Activated naive CD4-positive, alpha-beta T cell treated with anti-CD3 and anti-CD28 coated beads, Interleukin-2, amount 10 ng/mL, durations not matched to agents 7 days and 5 days (primary cell): Measurements from ENCODE around the gene DHX29.

Experiments used
- CTCF ChIA-PET: fragments of 350-600 bp; sonication (Branson Sonifier 250); formaldehyde crosslinking; loops from one replicate; lab custom pipeline; 2021; ENCODE audit warnings: antibody characterized with exemption; lab: Charles Lee
- DNase-seq: peaks from one replicate; pipeline ENCODE4 v3.0.0-alpha.2; 2020
- H3K27ac Mint-ChIP-seq: one replicate; pipeline ENCODE4 v1.8.0; 2021; ENCODE audit warnings: mild to moderate bottlenecking, moderate library complexity, mixed read lengths
- H3K27me3 Mint-ChIP-seq: one replicate; pipeline ENCODE4 v1.8.0; 2021; ENCODE audit warnings: mild to moderate bottlenecking, mixed read lengths
- H3K36me3 Mint-ChIP-seq: one replicate; pipeline ENCODE4 v1.8.0; 2021; ENCODE audit warnings: mixed read lengths
- H3K4me1 Mint-ChIP-seq: one replicate; pipeline ENCODE4 v1.8.0; 2021; ENCODE audit warnings: mixed read lengths
- H3K4me3 Mint-ChIP-seq: one replicate; pipeline ENCODE4 v1.8.0; 2021; ENCODE audit warnings: mild to moderate bottlenecking, moderate library complexity, mixed read lengths
- H3K9me3 Mint-ChIP-seq: one replicate; pipeline ENCODE4 v1.8.0; 2021; ENCODE audit warnings: mixed read lengths

Gene DHX29

DNA sequence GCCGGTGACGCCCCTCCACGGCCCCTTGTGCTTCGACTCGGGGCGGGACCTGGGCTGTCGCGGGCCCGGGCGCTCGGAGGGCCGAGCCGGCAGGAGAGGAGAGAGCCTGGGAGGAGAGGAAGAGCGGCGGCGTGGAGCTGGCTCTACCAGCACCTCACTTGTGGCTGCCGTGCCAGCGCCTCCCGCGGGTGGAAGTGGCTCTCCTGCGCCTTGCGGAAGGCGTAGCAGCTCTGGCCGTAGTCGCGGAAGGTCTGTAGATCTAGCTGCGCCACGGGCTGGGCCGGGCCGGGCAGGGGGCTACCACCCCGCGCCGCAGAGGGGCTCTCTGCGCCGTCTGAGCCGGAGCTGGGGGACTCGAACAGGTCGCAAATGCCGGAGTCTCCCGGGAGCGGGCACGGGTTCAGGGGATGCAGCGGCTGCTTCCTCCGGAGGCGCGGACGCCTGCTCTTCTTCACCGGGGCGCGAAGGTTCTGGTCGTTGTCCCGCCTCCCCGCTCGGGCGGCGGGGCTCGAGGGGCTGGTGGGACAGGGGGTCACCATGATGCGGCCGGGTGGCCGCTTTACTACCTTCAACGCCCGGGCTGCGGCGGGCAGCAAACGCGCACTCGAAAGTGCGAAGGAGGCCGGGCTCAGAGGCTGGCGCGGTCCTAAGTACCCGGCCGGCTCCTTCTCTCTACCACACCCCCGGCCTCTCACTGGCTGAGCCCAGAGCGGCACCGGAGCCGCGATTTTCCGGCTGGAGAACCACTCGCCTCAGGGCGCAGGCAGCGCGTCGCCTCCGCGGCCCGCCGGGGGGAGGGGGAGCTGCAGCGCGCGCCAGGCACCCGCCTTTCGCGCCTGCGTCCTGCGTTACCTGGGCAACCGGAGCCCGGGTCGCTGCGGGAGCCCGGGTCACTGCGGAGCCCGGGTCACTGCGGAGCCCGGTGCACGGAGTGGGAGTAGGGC is 74.2 kb downstream of the DHX29 start, which contains the start of gene CCNO:
TSS of gene CCNO (minus strand) at position 624 of the 944 bp plus-strand sequence. CDS start at position 539, 85 bp downstream.
- H3K9me3 Mint-ChIP-seq, result no peaks in the 10 kb centered on the region
- H3K4me1 Mint-ChIP-seq, result peaks cover 28% of the 10 kb centered on the region
- H3K27me3 Mint-ChIP-seq, result peaks cover 95% of the 10 kb centered on the region
- H3K4me3 Mint-ChIP-seq, result peak within 1 kb of the TSS; percentile 73
- peak within 1 kb of the TSS; percentile 59 for H3K27ac Mint-ChIP-seq
- CTCF ChIA-PET, result interaction anchor here (0.9 to 3.8 kb wide), 6 partner anchors 9 to 460 kb away, joined by 3 to 16 read pairs (median 4); partner anchors contain the start of gene CDC20B
- peak; percentile 74 for DNase-seq
- no peaks in the 10 kb centered on the region for H3K36me3 Mint-ChIP-seq

DNA sequence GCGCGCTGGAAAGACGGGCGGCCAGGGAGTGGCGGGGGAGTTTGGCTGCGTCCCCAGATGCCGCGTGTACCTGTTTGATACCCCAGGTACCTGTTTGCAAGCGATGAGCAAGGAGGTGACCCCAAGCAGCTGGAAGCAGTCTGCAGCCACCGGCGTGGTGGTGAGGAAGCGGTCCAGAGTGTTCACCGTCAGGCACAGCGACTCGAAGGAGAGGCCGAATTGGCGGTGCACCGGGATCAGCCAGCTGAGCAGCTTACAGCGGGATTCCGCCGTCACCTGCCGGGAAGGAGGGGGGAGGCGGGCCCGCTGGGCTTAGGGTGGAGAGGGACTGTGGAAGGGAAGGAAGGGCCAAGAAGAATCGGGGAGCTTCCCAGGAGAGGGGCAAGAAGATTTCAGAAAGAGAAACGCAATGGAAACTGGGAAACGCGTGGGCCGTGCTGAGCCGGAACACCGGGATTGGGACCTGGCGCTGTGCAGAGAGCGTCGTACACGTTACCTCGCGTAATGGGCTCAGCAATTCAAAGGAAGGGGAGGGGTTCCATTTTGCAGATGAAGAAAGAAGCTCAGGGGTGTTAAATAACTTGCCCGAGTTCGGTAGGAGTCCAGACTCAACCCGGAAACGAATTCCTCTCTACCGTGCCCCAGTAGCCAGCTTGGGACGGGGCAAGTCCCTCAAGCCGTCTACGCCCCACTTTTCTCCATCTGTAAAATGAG is 75.1 kb downstream of the DHX29 start:
- Mint-ChIP-seq H3K9me3 (no peaks in the 10 kb centered on the region), H3K36me3 (no peaks in the 10 kb centered on the region), H3K4me1 (peaks cover 35% of the 10 kb centered on the region), H3K27me3 (peaks cover 98% of the 10 kb centered on the region), H3K27ac (peak overlapping the region; percentile 8), H3K4me3 (peak overlapping the region; percentile 73)
- CTCF ChIA-PET, result interaction anchor here (0.6 to 3.8 kb wide), 9 partner anchors 8 to 461 kb away, joined by 3 to 16 read pairs (median 4); partner anchors contain the start of gene CDC20B
- DNase-seq, result peak; percentile 31

DNA sequence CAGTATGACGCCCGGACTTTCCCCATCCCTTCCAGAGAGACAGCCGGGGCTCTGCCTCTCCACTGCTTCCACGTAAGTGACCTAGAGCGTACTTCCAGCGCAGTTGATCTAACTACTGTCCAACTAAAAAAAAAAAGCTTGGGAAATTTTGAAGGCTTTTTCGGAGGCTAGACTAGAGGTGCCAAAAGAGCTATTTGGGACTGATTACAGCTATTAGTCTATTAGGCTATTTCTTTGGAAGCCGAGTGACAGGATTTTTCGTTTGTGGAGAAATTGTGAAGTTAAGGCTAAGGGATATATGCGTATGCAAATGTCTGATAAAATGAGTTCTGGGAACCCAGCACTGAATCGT is 75.6 kb downstream of the DHX29 start:
- H3K9me3 Mint-ChIP-seq, result no peaks in the 10 kb centered on the region
- H3K36me3 Mint-ChIP-seq, result no peaks in the 10 kb centered on the region
- H3K4me3 Mint-ChIP-seq, result peak overlapping the region; percentile 73
- peaks cover 100% of the 10 kb centered on the region for H3K27me3 Mint-ChIP-seq
- DNase-seq, result no peak
- peaks cover 35% of the 10 kb centered on the region for H3K4me1 Mint-ChIP-seq
- CTCF ChIA-PET, result interaction anchor here (0.6 to 3.8 kb wide), 9 partner anchors 8 to 71 kb away, joined by 3 to 16 read pairs (median 4); partner anchors contain the start of gene CDC20B
- H3K27ac Mint-ChIP-seq, result peak overlapping the region; percentile 8

DNA sequence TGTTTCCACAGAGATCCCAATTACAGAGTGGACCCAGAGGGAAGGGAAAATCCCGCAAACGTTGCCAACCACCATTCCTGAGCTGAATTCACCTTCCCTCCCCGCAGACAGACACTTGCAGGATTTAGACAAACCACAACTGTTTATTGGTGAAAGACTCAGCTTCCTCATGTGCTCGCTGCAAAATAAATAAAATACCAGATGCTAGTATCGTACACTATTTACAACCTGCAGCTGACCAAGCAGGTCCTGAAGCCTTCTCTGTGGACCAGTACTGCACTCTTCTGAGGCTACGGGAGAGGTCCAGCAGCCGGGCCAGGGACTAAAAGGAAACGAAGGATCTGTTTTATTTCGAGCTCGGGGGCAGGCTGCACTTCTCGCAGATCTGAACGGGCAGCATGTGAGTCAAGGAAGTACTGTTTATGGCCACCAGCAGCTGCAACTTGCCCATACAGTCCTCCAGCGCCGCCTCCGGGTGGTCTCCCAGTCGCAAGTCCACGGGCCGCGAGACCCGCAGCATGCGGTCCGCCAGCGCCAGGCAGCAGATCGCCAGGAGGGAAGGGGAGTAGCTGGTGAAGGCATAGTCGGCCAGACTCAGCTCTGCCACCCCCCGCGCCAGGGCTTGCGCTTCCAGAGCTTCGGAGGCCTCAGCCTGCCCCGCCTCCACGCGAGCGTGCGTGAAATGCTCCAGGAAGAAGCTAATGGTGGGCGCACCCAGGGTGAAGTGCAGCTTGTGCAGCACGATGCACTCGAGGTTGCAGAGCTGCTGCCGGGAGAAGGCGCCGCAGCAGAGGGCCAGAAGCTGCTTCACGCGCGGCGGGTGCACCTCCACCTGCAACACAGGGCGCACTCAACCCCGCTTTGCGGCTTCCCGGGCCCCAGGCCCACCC is 76.2 kb downstream of the DHX29 start:
- peak overlapping the region; percentile 73 for H3K4me3 Mint-ChIP-seq
- H3K4me1 Mint-ChIP-seq, result peaks cover 37% of the 10 kb centered on the region
- H3K27me3 Mint-ChIP-seq, result peaks cover 100% of the 10 kb centered on the region
- CTCF ChIA-PET, result interaction anchor here (0.6 to 3.8 kb wide), 10 partner anchors 7 to 70 kb away, joined by 3 to 16 read pairs (median 3); no protein-coding TSS in a partner anchor
- H3K36me3 Mint-ChIP-seq, result no peaks in the 10 kb centered on the region
- H3K27ac Mint-ChIP-seq, result no peak overlapping the region
- H3K9me3 Mint-ChIP-seq, result no peaks in the 10 kb centered on the region
- peak; percentile 32 for DNase-seq

DNA sequence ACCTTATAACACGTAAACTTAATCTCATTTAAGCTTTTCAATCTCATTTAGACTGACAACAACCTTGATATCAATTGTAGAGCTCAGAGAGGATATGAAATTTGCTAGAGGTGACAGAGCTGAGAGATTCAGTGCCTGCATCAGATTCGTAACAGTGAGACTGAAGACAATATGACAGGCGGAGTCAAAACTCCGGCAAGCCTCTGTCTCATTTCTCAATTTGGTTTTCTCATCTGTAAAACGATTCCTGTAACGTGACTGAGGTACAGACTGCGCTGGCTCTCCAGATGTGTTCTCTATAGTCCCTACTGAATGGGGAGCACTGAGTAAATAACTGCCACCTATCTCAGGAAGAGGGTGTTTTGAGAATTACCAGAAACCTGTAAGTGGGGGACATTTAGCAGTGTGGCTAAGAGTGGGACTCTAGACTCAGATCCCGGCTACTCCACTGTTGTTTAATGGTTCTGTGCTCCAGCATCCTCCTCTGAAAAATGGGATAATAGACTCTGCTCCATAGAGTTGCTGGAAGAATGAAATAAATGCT is 77.3 kb downstream of the DHX29 start:
- Mint-ChIP-seq H3K27me3 (peaks cover 100% of the 10 kb centered on the region), H3K9me3 (no peaks in the 10 kb centered on the region), H3K4me1 (peaks cover 44% of the 10 kb centered on the region), H3K4me3 (no peak overlapping the region), H3K36me3 (no peaks in the 10 kb centered on the region), H3K27ac (no peak overlapping the region)
- CTCF ChIA-PET, result interaction anchor here (1.1 kb wide), 1 partner anchor 54 kb away, joined by 3 read pairs; no protein-coding TSS in a partner anchor
- DNase-seq, result no peak

- H3K27ac Mint-ChIP-seq, result peak overlapping the region; percentile 82
- no peak for DNase-seq
- CTCF ChIA-PET, result interaction anchor here (1.2 to 1.9 kb wide), 3 partner anchors 40 to 56 kb away, joined by 3 to 6 read pairs (median 5); no protein-coding TSS in a partner anchor
- no peaks in the 10 kb centered on the region for H3K36me3 Mint-ChIP-seq
- H3K9me3 Mint-ChIP-seq, result no peaks in the 10 kb centered on the region
- peaks cover 49% of the 10 kb centered on the region for H3K4me1 Mint-ChIP-seq
- H3K27me3 Mint-ChIP-seq, result peaks cover 100% of the 10 kb centered on the region
- peak overlapping the region; percentile 64 for H3K4me3 Mint-ChIP-seq
These were observed 79.6 kb downstream of the DHX29 start for GRCh38 chr5:55227664-55228430.

DNA sequence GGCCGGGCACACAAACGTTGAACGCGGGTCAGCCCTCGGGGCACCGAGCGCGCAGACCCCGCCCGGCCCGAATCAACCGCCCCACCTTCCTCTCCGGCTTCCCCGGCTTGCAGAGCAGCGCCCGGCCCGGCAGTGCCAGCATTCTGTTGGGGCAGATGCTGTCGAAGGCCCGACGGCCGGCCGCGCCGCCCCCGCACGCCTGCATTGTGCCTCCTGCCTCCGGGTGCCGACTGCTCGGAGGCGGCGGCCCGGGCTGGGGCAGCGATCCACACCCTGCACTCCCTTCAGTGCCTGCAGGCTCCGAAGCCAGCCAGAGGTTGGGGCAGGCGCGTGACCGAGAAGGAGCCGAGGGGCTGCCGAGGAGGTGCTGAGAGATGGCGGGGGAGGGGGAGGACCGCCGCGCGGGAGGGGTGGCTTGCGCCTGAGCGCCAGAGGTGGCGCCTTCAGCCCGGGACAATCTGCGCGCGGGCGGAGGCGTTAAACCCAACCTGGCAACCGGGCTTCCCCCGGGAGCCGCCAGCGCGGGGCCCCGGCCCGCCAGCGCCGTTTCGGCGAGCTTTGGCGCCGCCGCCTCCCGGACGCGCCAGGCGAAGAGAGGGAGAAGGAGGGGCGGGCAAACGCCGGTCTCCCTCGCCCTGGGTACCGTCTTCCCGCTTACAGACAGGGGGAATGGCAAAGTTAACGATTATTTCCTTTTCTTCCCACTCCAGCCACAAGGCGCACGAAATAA is 80.4 kb downstream of the DHX29 start, which contains the start of gene MCIDAS:
TSS of gene MCIDAS (minus strand) at position 382 of the 730 bp plus-strand sequence. CDS start at position 205, 177 bp downstream.
- H3K4me3 Mint-ChIP-seq, result peak within 1 kb of the TSS; percentile 65
- peaks cover 50% of the 10 kb centered on the region for H3K4me1 Mint-ChIP-seq
- H3K36me3 Mint-ChIP-seq, result peaks cover 2% of the 10 kb centered on the region
- peak; percentile 65 for DNase-seq
- H3K27me3 Mint-ChIP-seq, result peaks cover 100% of the 10 kb centered on the region
- H3K27ac Mint-ChIP-seq, result peak within 1 kb of the TSS; percentile 82
- no peaks in the 10 kb centered on the region for H3K9me3 Mint-ChIP-seq
- CTCF ChIA-PET, result interaction anchor here (1.2 to 1.9 kb wide), 3 partner anchors 11 to 50 kb away, joined by 3 to 6 read pairs (median 4); no protein-coding TSS in a partner anchor

GRCh38 chr5:55226027-55226933 is 81.2 kb downstream of the DHX29 start:
- CTCF ChIA-PET, result interaction anchor here (0.7 to 1.9 kb wide), 8 partner anchors 10 to 54 kb away, joined by 3 to 6 read pairs (median 4); no protein-coding TSS in a partner anchor
- Mint-ChIP-seq H3K4me3 (peak overlapping the region; percentile 65), H3K9me3 (no peaks in the 10 kb centered on the region), H3K27ac (peak overlapping the region; percentile 68), H3K36me3 (peaks cover 2% of the 10 kb centered on the region), H3K4me1 (peaks cover 45% of the 10 kb centered on the region), H3K27me3 (peaks cover 100% of the 10 kb centered on the region)
- peak; percentile 66 for DNase-seq

- Mint-ChIP-seq H3K9me3 (no peaks in the 10 kb centered on the region), H3K4me1 (peaks cover 45% of the 10 kb centered on the region), H3K36me3 (peaks cover 2% of the 10 kb centered on the region), H3K4me3 (peak overlapping the region; percentile 17), H3K27me3 (peaks cover 100% of the 10 kb centered on the region), H3K27ac (peak overlapping the region; percentile 13)
- DNase-seq, result no peak
- CTCF ChIA-PET, result interaction anchor here (1.1 to 2.5 kb wide), 3 partner anchors 8 to 53 kb away, joined by 4 to 16 read pairs (median 5); partner anchors contain the start of gene CCNO
These were observed 82.1 kb downstream of the DHX29 start for GRCh38 chr5:55225346-55225745.

DNA sequence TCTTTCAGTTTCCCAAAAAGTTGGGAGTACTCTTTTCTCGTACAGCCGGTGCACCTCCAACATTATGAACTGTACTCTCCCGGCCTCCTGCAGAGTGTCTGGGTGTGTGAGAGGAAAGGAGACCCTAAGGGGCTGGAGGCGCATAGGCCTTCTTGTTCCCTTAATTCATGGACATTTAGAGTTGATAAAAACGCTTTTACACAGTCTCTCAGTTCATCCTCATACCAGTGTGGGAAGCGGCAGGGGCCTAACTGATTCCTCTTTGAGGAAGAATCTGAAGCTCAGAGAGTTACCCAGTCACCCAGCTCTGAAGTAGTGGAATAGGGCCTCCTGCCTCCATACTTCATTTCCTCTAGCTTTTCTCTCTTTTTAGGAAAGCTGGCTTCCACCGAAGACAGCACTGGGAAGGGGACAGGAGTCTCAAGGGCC is 83.7 kb downstream of the DHX29 start:
- Mint-ChIP-seq H3K27me3 (peaks cover 99% of the 10 kb centered on the region), H3K36me3 (peaks cover 2% of the 10 kb centered on the region), H3K27ac (no peak overlapping the region), H3K4me3 (no peak overlapping the region), H3K4me1 (peaks cover 48% of the 10 kb centered on the region), H3K9me3 (no peaks in the 10 kb centered on the region)
- CTCF ChIA-PET, result interaction anchor here (1.4 to 2.5 kb wide), 2 partner anchors 10 to 52 kb away, joined by 7 to 16 read pairs; partner anchors contain the start of gene CCNO
- DNase-seq, result no peak
